GM21423 (cell line): ENCODE results near the gene MYO1H.
"Not testable (repeated sequence)": the region's sequence is repeated elsewhere in the genome, so short reads cannot be mapped to it uniquely, and the experiment has no call there.

Experiments used
- ATAC-seq: cut with Tn5 transposase; IDR thresholded peaks from one replicate; pipeline ENCODE4 v1.9.1; 2021; ENCODE audit warnings: mild to moderate bottlenecking, moderate library complexity; ENCODE audit not compliant: unreplicated experiment

MYO1H gene

DNA sequence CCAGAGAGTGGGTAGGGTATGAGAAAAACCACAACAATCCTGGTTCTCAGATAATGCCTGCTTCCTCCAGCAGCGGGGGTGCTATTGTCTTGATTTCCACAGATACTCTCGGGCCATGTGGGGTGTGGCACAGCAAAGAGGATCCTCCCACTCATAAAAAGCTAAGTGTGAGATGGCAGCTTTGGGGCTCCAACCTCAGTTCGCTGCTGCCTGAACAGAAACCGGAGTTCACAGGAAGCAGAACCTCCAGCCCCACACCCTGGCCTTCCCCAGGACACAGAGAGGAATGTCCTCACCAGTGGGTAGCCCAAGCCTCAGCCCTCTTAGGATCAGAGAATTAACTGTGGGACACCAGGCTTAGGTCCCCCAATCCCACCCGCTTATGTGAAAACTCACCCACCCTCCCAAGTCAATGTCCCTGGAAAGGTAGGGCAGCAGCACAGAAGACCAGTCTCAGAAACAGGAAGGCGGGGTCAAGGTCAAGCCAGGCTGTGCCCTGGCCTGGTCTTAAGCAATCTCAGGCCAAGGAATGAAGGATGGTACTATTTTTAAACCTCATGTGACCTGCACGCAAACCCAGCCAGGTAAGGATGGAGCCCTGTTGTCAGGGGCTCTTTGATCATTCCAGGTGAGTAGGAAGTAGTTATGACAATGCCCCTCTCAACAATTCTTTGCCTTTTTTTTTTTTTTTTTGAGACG is 120.4 kb downstream of the MYO1H start:
- no peak for ATAC-seq

- ATAC-seq: no peak
Observed at GRCh38 chr12:109469517-109469916, 121.8 kb downstream of the MYO1H start.

- ATAC-seq: no peak
Observed at GRCh38 chr12:109473006-109473405, 125.3 kb downstream of the MYO1H start.

DNA sequence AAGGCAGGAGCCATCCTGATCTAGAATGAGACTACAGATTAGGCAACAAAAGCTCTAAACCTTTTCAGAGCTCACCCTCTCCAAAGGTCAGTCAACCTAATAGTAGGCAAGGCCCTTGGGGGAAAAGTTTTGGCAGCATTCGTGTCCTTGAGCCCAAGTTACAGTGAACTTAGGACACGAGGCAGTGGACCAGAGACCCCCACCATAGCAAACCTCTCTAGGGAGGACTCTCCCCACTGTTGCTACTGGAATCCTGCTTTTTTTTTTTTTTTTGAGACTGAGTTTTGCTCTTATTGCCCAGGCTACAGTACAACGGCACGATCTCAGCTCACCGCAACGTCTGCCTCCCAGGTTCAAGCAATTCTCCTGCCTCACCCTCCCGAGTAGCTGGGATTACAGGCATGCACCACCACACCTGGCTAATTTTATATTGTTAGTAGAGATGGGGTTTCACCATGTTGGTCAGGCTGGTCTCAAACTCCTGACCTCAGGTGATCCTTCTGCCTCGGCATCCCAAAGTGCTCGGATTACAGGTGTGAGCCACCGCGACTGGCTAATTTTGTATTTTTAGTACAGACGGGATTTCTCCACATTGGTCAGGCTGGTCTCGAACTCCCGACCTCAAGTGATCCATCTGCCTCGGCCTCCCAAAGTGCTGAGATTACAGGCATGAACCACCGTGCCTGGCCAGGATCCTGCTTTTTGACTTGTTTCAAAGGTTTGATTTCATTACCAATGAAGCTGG is 126.0 kb downstream of the MYO1H start:
- ATAC-seq: not testable (repeated sequence)

DNA sequence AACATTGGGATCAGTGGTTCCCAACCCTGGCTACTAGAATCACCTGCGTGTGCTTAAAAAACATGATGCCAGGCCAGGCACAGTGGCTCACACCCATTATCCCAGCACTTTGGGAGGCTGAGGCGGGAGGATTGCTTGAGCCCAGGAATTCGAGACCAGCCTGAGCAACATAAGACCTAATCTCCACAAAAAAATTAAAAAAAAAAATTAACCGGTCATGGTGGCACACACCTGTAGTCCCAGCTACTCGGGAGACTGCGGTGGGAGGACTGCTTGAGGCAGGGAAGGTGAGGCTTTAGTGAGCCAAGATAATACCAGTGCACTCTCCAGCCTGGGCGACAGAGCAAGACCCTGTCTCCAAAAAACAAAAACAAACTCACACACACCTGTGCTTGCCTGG is 127.4 kb downstream of the MYO1H start:
- ATAC-seq: no peak

DNA sequence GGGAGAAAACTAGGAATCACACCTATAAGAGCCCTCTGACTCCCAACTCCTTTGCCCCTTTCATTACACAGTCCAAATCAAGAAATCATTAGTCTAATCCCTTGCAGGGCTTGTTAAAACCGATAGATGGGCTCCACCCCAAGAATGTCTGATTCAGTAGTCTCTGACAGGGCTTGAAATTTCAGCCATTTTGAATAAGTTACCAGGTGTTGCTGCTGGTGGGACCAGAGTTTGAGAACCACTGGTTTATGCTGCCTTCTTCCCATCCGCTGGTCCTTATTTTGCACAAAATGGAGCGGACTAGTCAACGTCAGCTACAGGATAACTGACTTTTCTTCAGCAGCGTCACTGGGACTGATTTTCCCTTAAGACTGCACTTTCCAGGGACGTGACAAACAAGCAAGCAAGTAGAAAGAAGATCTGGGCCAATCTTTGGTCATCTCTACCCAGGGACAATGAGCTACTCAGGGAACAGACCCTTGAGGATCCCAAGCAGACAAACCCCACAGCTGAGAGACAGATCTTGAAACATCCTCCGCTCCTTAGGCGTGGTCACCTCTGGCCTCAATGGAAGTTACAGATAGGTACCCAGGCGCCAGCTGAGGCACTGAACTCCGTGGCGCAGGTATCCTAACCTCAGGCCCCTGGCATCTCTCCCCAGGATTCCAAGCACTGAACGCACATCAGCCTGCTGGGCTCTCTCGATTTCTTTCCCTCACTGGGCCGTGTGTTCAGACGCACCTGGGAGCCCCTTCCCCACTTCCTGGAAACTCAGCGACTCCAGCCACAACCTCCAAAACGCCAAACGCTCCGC is 128.5 kb downstream of the MYO1H start:
- ATAC-seq: no peak

DNA sequence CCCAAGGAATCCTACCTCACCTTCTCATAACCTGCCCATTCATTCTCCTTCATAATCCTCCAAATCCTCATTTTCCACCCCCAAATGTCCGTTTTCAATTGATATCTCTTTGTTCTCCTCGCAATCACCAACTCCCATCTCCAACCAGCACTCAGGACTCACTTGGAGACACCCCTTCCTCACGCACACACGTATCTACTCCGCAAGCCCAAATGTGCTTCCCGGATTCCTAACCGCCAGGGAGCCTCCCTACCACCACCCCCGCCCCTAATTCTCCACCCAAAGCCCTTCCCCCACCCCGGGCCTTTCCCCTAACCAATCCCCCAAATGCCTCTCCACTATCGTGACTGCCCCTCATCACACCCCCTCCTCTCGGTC is 129.1 kb downstream of the MYO1H start:
- ATAC-seq: peak; percentile 8

GRCh38 chr12:109477185-109477962 is 129.7 kb downstream of the MYO1H start, which contains the start of the genes KCTD10 and UBE3B:
Gene KCTD10 (minus strand): TSS chr12:109477300. CDS start chr12:109477262, 38 bp downstream.
Gene UBE3B (plus strand): TSS chr12:109477634. CDS start chr12:109483552, 5,918 bp downstream.
- peak; percentile 93 for ATAC-seq

GRCh38 chr12:109477963-109478315 is 130.2 kb downstream of the MYO1H start:
- no peak for ATAC-seq

GRCh38 chr12:109479761-109480160 is 132.1 kb downstream of the MYO1H start:
- ATAC-seq: no peak

GRCh38 chr12:109480356-109480755 is 132.7 kb downstream of the MYO1H start:
- ATAC-seq: no peak

GRCh38 chr12:109481863-109482262 is 134.2 kb downstream of the MYO1H start:
- no peak for ATAC-seq

DNA sequence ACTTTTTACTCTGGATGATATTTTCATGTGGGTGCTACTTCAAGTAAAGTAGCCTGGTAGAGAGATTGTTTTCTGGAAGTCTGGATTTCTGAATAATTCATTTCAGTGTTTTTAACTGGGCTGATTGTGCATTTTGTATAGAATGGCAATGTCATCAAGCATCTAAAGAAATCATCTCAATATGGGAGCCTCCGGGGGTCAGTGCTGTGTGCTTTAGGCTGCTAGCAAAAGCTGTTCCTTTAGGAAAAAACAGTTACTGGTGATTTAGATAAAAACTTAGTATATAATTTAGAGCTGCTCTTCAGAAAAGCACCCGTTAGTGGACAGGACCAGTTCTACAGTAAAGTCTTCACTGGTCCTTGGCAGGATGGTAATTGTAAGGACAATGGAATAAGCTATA is 134.8 kb downstream of the MYO1H start:
- ATAC-seq: no peak

DNA sequence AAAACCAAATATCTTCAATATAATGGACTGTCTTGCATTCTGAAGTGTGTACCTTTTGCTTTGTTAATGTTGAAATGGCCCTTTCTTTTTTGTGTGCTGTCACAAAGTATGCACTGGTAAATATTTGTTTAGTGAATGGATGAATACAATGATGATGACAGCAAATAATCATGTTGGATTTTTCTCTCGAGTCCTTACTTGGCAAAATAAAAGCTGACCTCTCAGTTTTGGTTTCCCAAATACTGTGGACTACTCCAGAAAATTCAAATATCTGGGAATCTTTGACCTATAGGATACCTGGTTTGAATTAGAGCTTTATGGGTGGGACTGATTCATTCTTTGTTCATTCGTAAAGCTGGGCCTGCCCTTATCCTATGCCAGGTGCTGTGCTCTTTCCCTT is 135.2 kb downstream of the MYO1H start:
- no peak for ATAC-seq

DNA sequence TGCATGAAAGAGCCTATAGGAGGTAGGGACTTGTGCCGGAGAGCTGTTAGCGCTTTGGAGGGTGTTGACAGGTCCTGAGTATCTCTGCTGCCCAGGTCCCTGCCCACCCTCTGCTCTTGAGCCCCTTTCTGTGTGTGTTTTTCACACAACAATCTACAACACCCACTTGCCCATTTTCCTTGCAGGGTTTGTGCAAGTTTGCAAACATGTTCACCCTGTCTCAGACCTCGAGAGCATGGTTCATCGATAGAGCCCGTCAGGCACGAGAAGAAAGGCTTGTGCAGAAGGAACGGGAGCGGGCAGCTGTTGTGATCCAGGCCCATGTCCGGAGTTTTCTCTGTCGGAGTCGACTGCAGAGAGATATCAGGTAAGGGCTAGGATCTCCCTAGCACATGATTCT is 135.6 kb downstream of the MYO1H start:
- no peak for ATAC-seq

- no peak for ATAC-seq
Observed at GRCh38 chr12:109485201-109485600, 137.5 kb downstream of the MYO1H start.

DNA sequence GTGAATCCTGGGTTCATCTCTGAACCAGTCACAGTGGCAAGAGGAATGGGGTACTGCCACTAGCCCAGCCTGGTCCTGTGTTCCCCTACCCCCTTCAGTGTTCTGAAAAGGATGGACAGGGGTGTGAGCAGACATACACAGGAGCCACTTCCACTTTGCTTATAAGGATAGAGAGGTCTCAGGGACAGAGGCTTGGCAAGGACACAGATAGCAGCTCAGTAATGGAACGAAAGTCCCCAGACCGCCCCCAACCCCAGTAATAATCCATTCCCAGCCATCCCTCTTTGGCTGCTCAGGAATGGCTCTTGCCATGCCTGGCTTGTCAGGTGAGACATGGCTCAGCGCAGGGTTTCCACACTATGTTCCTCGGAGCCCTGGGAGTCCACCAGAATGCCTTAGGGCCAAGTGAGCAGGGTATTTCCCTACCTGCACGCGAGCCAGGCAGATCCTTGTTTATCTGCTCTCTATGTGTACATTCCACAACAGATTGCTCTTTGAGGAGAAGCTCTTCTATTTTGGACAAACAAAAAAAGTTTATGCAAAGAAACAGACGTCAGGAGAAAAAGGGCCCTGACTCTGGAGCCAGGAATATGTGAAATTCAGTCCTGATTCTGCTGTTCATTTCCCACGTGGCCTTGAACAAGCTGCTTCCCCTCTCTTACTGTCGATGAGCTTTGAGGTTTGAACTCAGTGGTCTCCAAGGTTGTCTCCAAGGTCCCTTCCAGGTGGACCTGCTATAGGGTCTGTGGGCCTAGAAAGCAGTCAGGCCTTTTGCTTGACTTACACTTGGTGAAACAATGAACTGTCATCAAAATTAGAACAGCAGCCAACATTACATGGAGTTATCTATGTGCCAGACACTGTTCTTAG is 139.7 kb downstream of the MYO1H start:
- no peak for ATAC-seq

DNA sequence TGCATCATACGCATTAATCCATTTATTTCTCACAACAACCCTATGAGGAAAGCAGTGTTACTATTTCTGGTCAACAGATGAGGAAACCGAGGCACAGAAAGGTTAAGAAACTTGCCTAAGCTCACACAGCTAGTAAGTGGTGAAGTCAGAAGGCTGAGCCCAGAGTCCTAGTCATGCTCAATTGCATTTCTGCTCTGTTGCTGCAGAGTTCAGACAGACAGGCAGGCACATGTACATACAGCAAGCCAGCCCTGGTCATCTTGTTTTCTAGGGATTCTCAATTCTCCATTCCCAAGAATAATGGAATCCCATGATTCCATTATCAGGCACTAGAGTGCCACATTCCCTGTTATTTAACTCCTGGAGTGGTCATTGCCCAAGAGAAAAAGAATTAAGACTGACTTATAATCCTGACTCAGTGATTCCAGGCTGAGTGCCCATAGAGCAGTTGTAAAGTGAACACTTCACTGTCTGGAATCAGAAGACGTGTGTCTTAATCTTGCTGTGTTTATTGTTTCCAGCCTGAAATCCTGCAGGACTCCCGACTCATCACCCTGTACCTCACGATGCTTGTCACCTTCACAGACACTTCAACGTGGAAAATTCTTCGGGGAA is 140.5 kb downstream of the MYO1H start:
- ATAC-seq: no peak
